Endothelial cell of hepatic sinusoid (primary cell): ENCODE measurements around the gene ESR2.

Source experiments
- in situ Hi-C: cut with HindIII; loops from 2 replicates; pipeline ENCODE4 v1.10.0; 2017; ENCODE audit warnings: low sequenced_read_pairs

Gene ESR2

DNA sequence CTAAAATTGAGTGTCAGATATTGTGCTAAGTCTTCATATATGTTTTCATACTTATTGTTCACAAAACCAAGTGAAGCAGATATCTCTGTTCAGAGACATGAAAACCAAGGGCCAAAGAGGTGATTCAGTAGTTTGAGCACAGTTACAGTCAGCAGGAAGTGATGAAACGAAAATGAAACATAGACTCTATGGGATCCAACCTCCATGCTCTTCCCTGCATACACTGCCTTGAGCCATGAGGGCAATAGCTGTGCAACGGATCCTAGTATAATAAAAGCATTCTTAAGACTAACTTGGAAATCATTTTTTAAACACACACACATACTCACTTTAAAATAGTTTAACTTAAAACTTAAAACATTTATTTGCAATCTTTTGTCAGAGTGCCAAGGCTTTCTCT is 27.9 kb downstream of the ESR2 start:
- in situ Hi-C loops, result no loop called here

DNA sequence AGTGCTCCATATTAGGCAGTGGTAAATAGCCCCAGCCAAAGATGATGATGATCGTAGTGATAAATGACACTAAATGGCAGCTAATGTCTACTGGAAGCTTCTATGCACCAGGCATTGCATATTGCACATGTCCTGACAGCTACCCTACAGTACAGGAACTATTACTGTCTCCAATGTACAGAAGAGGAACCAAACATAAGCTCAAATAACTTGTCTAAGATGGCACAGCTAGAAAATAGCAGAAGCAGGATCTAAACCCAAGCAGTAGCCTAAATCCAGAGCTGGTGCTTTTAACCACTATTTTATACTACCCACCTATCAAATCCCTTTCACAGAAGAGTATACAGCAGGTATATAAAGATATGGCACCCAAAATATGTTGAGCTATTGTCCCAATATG is 28.9 kb downstream of the ESR2 start:
- in situ Hi-C loops, result no loop called here

GRCh38 chr14:64260418-64260817 is 33.8 kb downstream of the ESR2 start:
- in situ Hi-C loops, result no loop called here

DNA sequence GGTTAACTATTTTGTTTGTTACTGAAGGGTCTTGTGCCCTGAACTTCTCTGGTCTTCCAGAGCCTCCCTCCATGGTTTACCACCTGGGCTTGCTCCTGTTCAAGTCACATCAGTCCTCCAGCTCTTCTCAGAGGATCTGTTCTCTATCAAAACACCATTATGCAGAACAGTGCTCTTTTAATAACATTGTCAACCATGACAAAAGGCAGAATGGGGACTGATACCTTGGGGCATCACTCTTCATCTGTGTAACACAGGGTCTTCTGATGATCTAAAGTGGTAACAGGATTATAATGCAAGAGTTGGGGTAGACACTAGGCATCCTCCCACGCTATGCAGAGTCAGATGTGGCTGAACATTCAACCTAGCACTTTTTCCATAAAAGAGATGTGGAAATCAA is 38.4 kb downstream of the ESR2 start:
- in situ Hi-C loops, result no loop called here

- in situ Hi-C loops, result no loop called here
Measured at GRCh38 chr14:64253672-64254071, 40.5 kb downstream of the ESR2 start.

- in situ Hi-C loops, result no loop called here
Measured at GRCh38 chr14:64249363-64249762, 44.8 kb downstream of the ESR2 start.

- in situ Hi-C loops, result no loop called here
Measured at GRCh38 chr14:64248689-64249088, 45.5 kb downstream of the ESR2 start.

DNA sequence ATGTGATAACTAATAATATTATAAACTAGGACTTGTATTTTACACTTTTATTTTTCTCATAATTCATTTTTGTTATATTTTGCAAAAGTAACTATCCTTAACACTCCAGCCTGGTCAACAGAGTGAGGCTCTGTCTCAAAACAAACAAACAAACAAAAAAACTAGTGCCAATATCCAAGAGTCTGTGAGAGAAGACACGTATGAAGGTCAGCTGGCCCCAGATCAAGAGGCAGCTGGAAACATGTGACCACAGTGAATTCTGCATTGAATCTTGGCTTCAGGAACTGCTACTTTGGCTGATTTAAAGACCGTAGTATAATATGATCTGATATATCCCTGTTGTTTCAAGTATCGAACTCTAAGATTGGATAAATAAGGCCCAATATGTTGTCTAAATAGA is 47.0 kb downstream of the ESR2 start:
- in situ Hi-C loops, result no loop called here

DNA sequence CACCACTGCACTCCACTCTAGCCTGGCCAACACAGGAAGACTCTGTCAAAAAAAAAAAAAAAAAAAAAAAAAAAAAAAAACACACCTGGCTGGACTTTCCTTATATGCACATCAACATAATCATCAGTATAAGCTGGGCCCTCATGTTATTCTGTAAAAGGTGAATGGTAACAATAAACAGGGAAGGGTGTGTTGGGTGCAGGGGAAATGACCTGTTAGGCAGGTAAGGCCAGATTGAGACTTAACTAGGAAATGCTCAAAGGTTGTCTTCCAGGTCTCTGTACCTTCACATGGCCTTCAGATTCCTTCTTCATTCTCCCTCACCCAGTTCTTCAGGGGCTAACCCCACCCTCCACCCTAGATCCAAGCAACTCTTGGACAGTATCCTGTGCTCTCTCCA is 47.5 kb downstream of the ESR2 start:
- in situ Hi-C loops, result no loop called here

DNA sequence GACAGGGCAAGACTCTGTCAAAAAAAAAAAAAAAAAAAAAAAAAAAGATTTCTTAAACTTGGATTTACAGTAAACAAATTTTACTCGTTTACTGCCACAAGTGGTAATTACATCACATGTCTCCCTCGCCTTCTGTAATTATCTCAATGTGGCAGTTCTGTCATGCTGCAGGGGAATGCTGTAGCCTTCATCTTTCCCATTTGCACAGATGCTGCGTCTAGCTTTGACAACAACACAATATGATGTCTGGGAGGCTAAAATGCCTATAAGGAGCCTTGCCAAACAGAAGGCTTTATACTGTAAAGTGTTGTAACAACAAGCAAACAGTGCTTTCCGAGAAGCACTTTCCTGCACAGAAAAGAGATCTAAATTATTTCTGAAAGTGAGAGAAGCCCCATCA is 48.7 kb downstream of the ESR2 start:
- in situ Hi-C loops, result no loop called here

GRCh38 chr14:64244279-64244678 is 49.9 kb downstream of the ESR2 start:
- in situ Hi-C loops, result no loop called here

- in situ Hi-C loops, result no loop called here
Measured at GRCh38 chr14:64238631-64239030, 55.5 kb downstream of the ESR2 start.

DNA sequence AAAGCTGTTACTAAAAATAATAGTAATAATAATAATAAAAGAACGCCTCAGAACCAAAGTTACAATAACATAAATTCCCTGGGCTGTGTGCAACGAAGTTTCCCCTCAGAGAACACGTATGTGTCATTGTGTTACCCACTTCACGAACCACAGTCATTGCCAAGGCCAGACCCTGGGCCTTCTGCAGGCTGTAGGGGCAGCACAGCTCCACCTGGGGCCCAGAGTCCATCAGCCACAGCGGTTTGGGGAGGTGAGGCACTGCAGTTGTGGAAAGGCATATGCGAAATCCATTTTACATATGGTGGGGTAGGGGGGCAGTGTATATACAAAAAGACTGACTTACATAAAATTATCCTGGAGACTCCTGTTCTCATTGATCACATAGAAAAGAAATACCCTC is 56.1 kb downstream of the ESR2 start:
- in situ Hi-C loops, result no loop called here

- in situ Hi-C loops, result no loop called here
Measured at GRCh38 chr14:64235652-64236640, 58.2 kb downstream of the ESR2 start.

GRCh38 chr14:64234877-64235651 is 59.1 kb downstream of the ESR2 start:
- in situ Hi-C loops, result no loop called here

GRCh38 chr14:64233531-64234190 is 60.5 kb downstream of the ESR2 start:
- in situ Hi-C loops, result no loop called here

DNA sequence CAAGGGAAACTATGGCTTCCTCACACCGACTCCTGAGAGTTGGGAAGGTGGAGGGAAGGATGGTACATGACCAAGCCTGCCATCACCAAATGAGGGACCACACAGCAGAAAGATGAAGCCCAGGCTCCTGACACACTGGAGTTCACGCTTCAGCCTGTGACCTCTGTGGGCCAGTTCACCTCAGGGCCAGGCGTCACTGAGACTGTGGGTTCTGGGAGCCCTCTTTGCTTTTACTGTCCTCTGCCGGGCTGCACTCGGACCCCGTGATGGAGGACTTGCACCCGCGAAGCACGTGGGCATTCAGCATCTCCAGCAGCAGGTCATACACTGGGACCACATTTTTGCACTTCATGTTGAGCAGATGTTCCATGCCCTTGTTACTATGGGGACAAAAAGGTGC is 61.2 kb downstream of the ESR2 start:
- in situ Hi-C loops, result no loop called here

DNA sequence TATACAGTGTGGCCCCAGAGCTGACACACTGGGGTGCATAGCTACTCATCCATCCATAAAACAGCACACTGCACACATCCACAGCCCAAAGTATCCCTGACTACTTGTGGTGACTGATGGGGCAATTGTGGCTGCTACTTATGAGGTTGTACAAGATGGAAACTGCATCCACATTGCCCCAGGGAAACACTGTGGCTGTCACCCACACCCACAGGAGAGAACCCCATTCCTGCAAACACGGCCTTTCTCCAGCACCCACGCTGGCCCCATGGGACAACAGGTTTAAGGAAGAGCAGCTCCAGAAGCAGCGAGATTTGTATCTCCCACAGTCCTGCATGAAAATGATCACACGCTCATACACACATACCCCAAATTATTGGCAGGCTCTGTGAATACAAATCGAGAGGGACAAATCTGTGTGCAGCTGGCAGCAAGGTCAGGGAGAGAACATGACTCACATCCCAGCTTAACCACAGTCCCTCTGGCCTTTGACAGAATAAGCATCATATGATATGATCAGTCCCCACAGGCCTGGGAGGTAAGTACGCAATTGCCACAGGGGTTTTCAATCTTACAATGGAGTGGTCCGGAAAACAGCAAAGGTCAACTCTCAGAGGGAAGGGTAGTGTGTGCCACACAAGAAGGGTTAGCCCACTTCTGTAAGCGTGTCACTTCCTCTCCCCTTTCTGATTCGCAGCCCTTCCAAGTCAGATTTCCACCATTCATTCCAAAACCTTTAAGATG is 61.9 kb downstream of the ESR2 start:
- in situ Hi-C loops, result no loop called here

- in situ Hi-C loops, result no loop called here
Measured at GRCh38 chr14:64229489-64229888, 64.7 kb downstream of the ESR2 start.

DNA sequence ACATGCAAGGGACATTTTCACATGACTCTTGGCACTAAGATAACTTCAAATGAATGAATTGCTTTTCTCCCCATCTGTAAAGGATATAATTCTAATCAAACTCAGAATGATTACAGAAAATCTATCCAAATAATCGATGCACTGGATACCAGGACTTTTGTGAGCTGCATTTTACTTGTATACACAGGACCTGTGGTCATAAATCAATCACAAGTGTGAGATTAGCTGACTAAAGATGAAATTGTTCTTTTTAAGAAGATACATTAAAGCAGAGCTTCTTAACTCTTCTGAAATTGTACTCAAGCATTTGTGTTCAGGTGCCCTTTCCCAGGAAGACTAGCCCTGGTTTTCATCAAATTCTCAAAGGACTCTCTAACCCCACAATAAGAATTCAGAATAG is 66.3 kb downstream of the ESR2 start:
- in situ Hi-C loops, result no loop called here
